HG02610 (cell line): ENCODE data around the gene FAM89B.
"Not testable (repeated sequence)": the region's sequence is repeated elsewhere in the genome, so short reads cannot be mapped to it uniquely, and the experiment has no call there.

Experiments
- ATAC-seq: cut with Tn5 transposase; IDR thresholded peaks from one replicate; pipeline ENCODE4 v1.9.1; 2021; ENCODE audit warnings: mild to moderate bottlenecking, moderate library complexity; ENCODE audit not compliant: unreplicated experiment

FAM89B gene

GRCh38 chr11:65572356-65573051, at the start of gene FAM89B:
Gene FAM89B, plus strand, starts transcription at chr11:65572538. Its CDS starts 132 bp downstream, at chr11:65572670.
- ATAC-seq = no peak

GRCh38 chr11:65522718-65523630, 49.4 kb upstream of the FAM89B start:
- not testable (repeated sequence) for ATAC-seq

- ATAC-seq = not testable (repeated sequence)
Observed at GRCh38 chr11:65523631-65523968, 48.7 kb upstream of the FAM89B start.

GRCh38 chr11:65524014-65524740, 48.2 kb upstream of the FAM89B start:
- no peak for ATAC-seq

GRCh38 chr11:65524741-65525545, 47.4 kb upstream of the FAM89B start, which contains the start of gene SCYL1:
Gene SCYL1, plus strand, starts transcription at chr11:65525083. Its CDS starts 71 bp downstream, at chr11:65525154.
- ATAC-seq = peak; percentile 60

GRCh38 chr11:65525546-65526480, 46.5 kb upstream of the FAM89B start:
- no peak for ATAC-seq

GRCh38 chr11:65526744-65527143, 45.6 kb upstream of the FAM89B start:
- ATAC-seq = no peak

GRCh38 chr11:65528819-65529350, 43.5 kb upstream of the FAM89B start:
- no peak for ATAC-seq

- ATAC-seq = no peak
Observed at GRCh38 chr11:65529475-65530156, 42.7 kb upstream of the FAM89B start.

- ATAC-seq = no peak
Observed at GRCh38 chr11:65530157-65530496, 42.2 kb upstream of the FAM89B start.

- no peak for ATAC-seq
Observed at GRCh38 chr11:65532388-65533064, 39.8 kb upstream of the FAM89B start.

- no peak for ATAC-seq
Observed at GRCh38 chr11:65535102-65535501, 37.2 kb upstream of the FAM89B start.

- no peak for ATAC-seq
Observed at GRCh38 chr11:65536412-65537295, 35.7 kb upstream of the FAM89B start.

GRCh38 chr11:65537296-65537597, 35.1 kb upstream of the FAM89B start:
- no peak for ATAC-seq

- no peak for ATAC-seq
Observed at GRCh38 chr11:65537620-65538231, 34.6 kb upstream of the FAM89B start.

- no peak for ATAC-seq
Observed at GRCh38 chr11:65538232-65538914, 34.0 kb upstream of the FAM89B start.
